Keratinocyte (primary cell): ENCODE measurements around the gene NUDT1.

Experiments used
- CTCF ChIP-seq, 3 experiments: IDR thresholded peaks in 1 of 3; conservative IDR thresholded peaks in 1 of 3; optimal IDR thresholded peaks in 1 of 3; 2 replicates in 2 of 3; 3 replicates in 1 of 3; pipeline versions ENCODE3 to v1.5.1; 2011; ENCODE audit warnings: low read length in 3 of 3, mild to moderate bottlenecking in 3 of 3, moderate library complexity in 2 of 3, control low read depth in 1 of 3, inconsistent platforms in 1 of 3; ENCODE audit not compliant: insufficient read depth in 2 of 3; ENCODE audit errors: extremely low read depth in 1 of 3
- EZH2 ChIP-seq: IDR thresholded peaks from one replicate; pipeline ENCODE4 v1.6.1; 2012; ENCODE audit warnings: inconsistent platforms, mild to moderate bottlenecking, low read length, moderate library complexity

GRCh38 chr7:2271273-2272026 lies 29.4 kb downstream of the NUDT1 start:
- TF ChIP-seq CTCF (optimal IDR thresholded peaks at IDR 0.05 in 1 of 3, IDR thresholded peaks at IDR 0.05 in 1 of 3, conservative IDR thresholded peaks at IDR 0.05 in 1 of 3; ENCODE audit: extremely low read depth in 1 of 3, insufficient read depth in 2 of 3, low read length in 3 of 3) (no peak), EZH2 (no peak)
